GM12878 (cell line): ENCODE results near the gene ALDOB. TPM values are rescaled to one million over a fixed set of nuclear protein-coding genes. Genes with fewer than 3 reads are reported as not detected.

ENCODE experiments used
- ATAC-seq: fragments of 200-7000 bp; cut with Tn5 transposase; 3 replicates; pipeline ENCODE4 v1.9.1; 2020; ENCODE audit warnings: mild to moderate bottlenecking, moderate library complexity
- BruUV-seq: library from RNA; stranded (reverse); fragments of 400-500 nt; replicated peaks from 2 replicates; lab custom pipeline; 2021; lab: Mats Ljungman, UMichigan
- CTCF ChIA-PET: fragments of 300-600 bp; sonication (Branson Sonifier 250); formaldehyde crosslinking; extraction: SDS; loops from one replicate; lab custom pipeline; 2021; ENCODE audit warnings: inconsistent platforms; lab: Yijun Ruan, JAX
- POLR2A ChIA-PET: fragments of 350-600 bp; formaldehyde crosslinking; extraction: SDS; loops from one replicate; lab custom pipeline; 2021; ENCODE audit warnings: inconsistent platforms; lab: Charles Lee
- RAD21 ChIA-PET: fragments of 300-600 bp; sonication (Branson Sonifier 250); formaldehyde crosslinking; loops from one replicate; lab custom pipeline; 2023; ENCODE audit warnings: antibody characterized with exemption; ENCODE audit not compliant: unreplicated experiment; lab: Charles Lee
- SMC1A ChIA-PET: fragments of 300-600 bp; sonication (Branson Sonifier 250); formaldehyde crosslinking; loops from one replicate; lab custom pipeline; 2023; ENCODE audit not compliant: unreplicated experiment, uncharacterized antibody; lab: Charles Lee
- DNase-seq: peaks from one replicate; pipeline ENCODE4 v3.0.0-alpha.2; 2011; ENCODE audit warnings: low read depth, low spot score
- FAIRE-seq: peaks from 3 replicates; lab custom pipeline; 2011; peaks lifted over from hg19 to GRCh38; lab: Jason Lieb, UNC
- H2AFZ ChIP-seq: 2 replicates; pipeline ENCODE4 v1.6.0; 2011; ENCODE audit warnings: low read depth, low read length, control low read depth; ENCODE audit not compliant: control insufficient read depth
- H3K27ac ChIP-seq: 2 replicates; pipeline ENCODE4 v1.5.1; 2011; ENCODE audit warnings: control low read depth; ENCODE audit not compliant: control insufficient read depth, insufficient read depth
- H3K27me3 ChIP-seq, 2 experiments: replicated peaks in 1 of 2; 2 replicates each; pipeline versions ENCODE4 v1.6.0 to v1.6.1; 2011; ENCODE audit warnings: low read length in 1 of 2; ENCODE audit not compliant: control insufficient read depth in 2 of 2, insufficient read depth in 2 of 2
- H3K36me3 ChIP-seq, 2 experiments: 2 replicates each; pipeline ENCODE4 v1.5.1; 2011; ENCODE audit warnings: low read length in 1 of 2; ENCODE audit not compliant: control insufficient read depth in 2 of 2, insufficient read depth in 2 of 2
- H3K4me1 ChIP-seq: 2 replicates; pipeline ENCODE4 v1.6.1; 2011; ENCODE audit warnings: mild to moderate bottlenecking, low read length, moderate library complexity, mixed read lengths; ENCODE audit not compliant: control insufficient read depth, insufficient read depth
- H3K4me2 ChIP-seq: 2 replicates; pipeline ENCODE4 v1.6.0; 2011; ENCODE audit warnings: control low read depth; ENCODE audit not compliant: control insufficient read depth, insufficient read depth
- H3K4me3 ChIP-seq: fragments of 200-600 bp; sonication (generic); 2 replicates; pipeline ENCODE4 v1.5.1; 2016
- H3K79me2 ChIP-seq: 2 replicates; pipeline ENCODE4 v1.6.0; 2011; ENCODE audit warnings: low read length; ENCODE audit not compliant: control insufficient read depth, insufficient read depth
- H3K9ac ChIP-seq: 2 replicates; pipeline ENCODE4 v1.8.0; 2011; ENCODE audit warnings: low read length, control low read depth, mixed read lengths; ENCODE audit not compliant: control insufficient read depth, insufficient read depth
- H3K9me3 ChIP-seq: replicated peaks from 3 replicates; pipeline ENCODE4 v1.5.1; 2011; ENCODE audit warnings: mild to moderate bottlenecking, low read length; ENCODE audit not compliant: control insufficient read depth, insufficient read depth
- H4K20me1 ChIP-seq: 2 replicates; pipeline ENCODE4 v1.6.0; 2011; ENCODE audit not compliant: control insufficient read depth, insufficient read depth
- BCL11A ChIP-seq: IDR thresholded peaks from 2 replicates; pipeline ENCODE4 v1.6.1; 2011; ENCODE audit warnings: low read depth, low read length
- CREM ChIP-seq: IDR thresholded peaks from 2 replicates; pipeline ENCODE4 v1.6.1; 2014; ENCODE audit warnings: antibody characterized with exemption, low read depth
- GABPA ChIP-seq: IDR thresholded peaks from 2 replicates; pipeline ENCODE4 v1.6.1; 2014; ENCODE audit warnings: antibody characterized with exemption, low read depth, mild to moderate bottlenecking, inconsistent platforms
- GATAD2B ChIP-seq: fragments of 450-650 bp; conservative IDR thresholded peaks from 2 replicates; pipeline ENCODE4 v1.6.1; 2017; ENCODE audit warnings: low read depth, mild to moderate bottlenecking, moderate library complexity
- KDM1A ChIP-seq: fragments of 200-600 bp; sonication (generic); IDR thresholded peaks from 2 replicates; pipeline ENCODE4 v1.6.1; 2016; ENCODE audit warnings: borderline replicate concordance
- MEF2A ChIP-seq: IDR thresholded peaks from 2 replicates; pipeline ENCODE4 v1.6.1; 2011; ENCODE audit warnings: low read depth, mild to moderate bottlenecking, low read length, moderate library complexity; ENCODE audit not compliant: insufficient read depth
- MXI1 ChIP-seq: fragments of 150-350 bp; IDR thresholded peaks from 2 replicates; pipeline ENCODE4 v1.6.1; 2011; ENCODE audit warnings: low read depth, mild to moderate bottlenecking, inconsistent platforms, low read length, improper control_type of control experiment
- NFIC ChIP-seq: IDR thresholded peaks from 2 replicates; pipeline ENCODE4 v1.6.1; 2012; ENCODE audit warnings: low read depth, mild to moderate bottlenecking, inconsistent platforms, low read length, moderate library complexity
- NFYA ChIP-seq: IDR thresholded peaks from 2 replicates; pipeline ENCODE4 v1.6.1; 2011; ENCODE audit warnings: low read depth, mild to moderate bottlenecking, low read length, improper control_type of control experiment, borderline replicate concordance
- NRF1 ChIP-seq: conservative IDR thresholded peaks from 2 replicates; pipeline ENCODE4 v1.6.1; 2011; ENCODE audit warnings: mild to moderate bottlenecking, low read depth, low read length, improper control_type of control experiment
- RB1 ChIP-seq: fragments of 450-650 bp; formaldehyde crosslinking; IDR thresholded peaks from 2 replicates; pipeline ENCODE4 v1.6.1; 2017; ENCODE audit warnings: mild to moderate bottlenecking, borderline replicate concordance
- TBL1XR1 ChIP-seq: IDR thresholded peaks from 2 replicates; pipeline ENCODE4 v1.6.1; 2012; ENCODE audit warnings: low read depth, low read length, improper control_type of control experiment
- in situ Hi-C: fragments of 300-500 bp; cut with MboI; formaldehyde crosslinking; loops from 9 replicates; pipeline ENCODE4 v1.14.3; 2018; ENCODE audit warnings: mixed read lengths
- intact Hi-C: fragments of 100-400 bp; cut with micrococcal nuclease; formaldehyde crosslinking; loops from one replicate; pipeline ENCODE4 v1.14.2; 2022; ENCODE audit not compliant: unreplicated experiment
- polyA plus RNA-seq, 11 experiments: library from polyadenylated mRNA; depleted of rRNA in 4 of 11; unstranded in 6 of 11; stranded (reverse) in 5 of 11; fragments of >200 nt; fragmentation: Nextera tagmentation in 4 of 11; fragmentation: Illumina TruSeq in 1 of 11; extraction: Ambion mirVana in 4 of 11; extraction: Trizol in 1 of 11; gene quantifications; 1 replicate in 1 of 11; 2 replicates in 10 of 11; pipeline versions ENCODE4 v1.2.1 to v1.2.3, GENCODE V29; 2011 to 2016; ENCODE audit warnings: inconsistent platforms in 2 of 11, missing spikeins in 2 of 11, low read depth in 1 of 11
- total RNA-seq, 4 experiments: library from RNA; depleted of rRNA in 3 of 4; stranded (reverse); fragments of >200 nt in 3 of 4; fragmentation: Illumina TruSeq in 1 of 4; extraction: Trizol in 1 of 4; gene quantifications; 2 replicates each; pipeline versions ENCODE4 v1.2.1 to v1.2.3, GENCODE V29; 2013 to 2021

ALDOB gene
- total and polyA plus RNA-seq, 10 of the 15 experiments (the other 5 are each of a cell fraction or from before 2014, with no cell fraction given): 0.03 to 0.82 (median 0.04) TPM; not detected in 7

GRCh38 chr9:101480386-101480785, 44.8 kb upstream of the ALDOB start:
- no peak for TF ChIP-seq NRF1
- TF ChIP-seq MEF2A: no peak
- TF ChIP-seq MXI1: no peak
- no peak for TF ChIP-seq NFIC
- TF ChIP-seq GABPA: no peak
- TF ChIP-seq BCL11A: no peak
- no peak for TF ChIP-seq RB1
- no peak for TF ChIP-seq GATAD2B
- no peak for TF ChIP-seq CREM
- TF ChIP-seq TBL1XR1: no peak
- no peak for TF ChIP-seq NFYA
- TF ChIP-seq KDM1A: no peak
- no peaks in the 10 kb centered on the region for H4K20me1 ChIP-seq
- no peak overlapping the region for H3K27ac ChIP-seq
- intact Hi-C loops (no loop called here), in situ Hi-C loops (no loop called here)
- no peak for ATAC-seq
- no peak overlapping the region for H3K4me2 ChIP-seq
- ChIA-PET RAD21 (no interaction called here), CTCF (no interaction called here), POLR2A (no interaction called here), SMC1A (no interaction called here)
- H3K4me1 ChIP-seq: no peaks in the 10 kb centered on the region
- no peaks in the 10 kb centered on the region for H3K9me3 ChIP-seq
- no peak overlapping the region for H3K9ac ChIP-seq
- H3K79me2 ChIP-seq: no peaks in the 10 kb centered on the region
- no TSS peak for BruUV-seq
- no peaks in the 10 kb centered on the region for H3K36me3 ChIP-seq
- DNase-seq: no peak
- H2AFZ ChIP-seq: no peak overlapping the region
- no peaks in the 10 kb centered on the region for H3K27me3 ChIP-seq
- FAIRE-seq: no peak
- H3K4me3 ChIP-seq: no peak overlapping the region
